Measurements from ENCODE around the gene TOR1AIP2. TPM values are rescaled to one million over a fixed set of nuclear protein-coding genes. Genes with fewer than 3 reads are reported as not detected.
A peak's percentile ranks its signal among the peaks of the same experiment; 100 is the strongest.

The TOR1AIP2 gene
- total and polyA plus RNA-seq, 2 of the 13 experiments (the other 11 are each of a cell fraction or from before 2014, with no cell fraction given) = 35.2 to 65.8 TPM

DNA sequence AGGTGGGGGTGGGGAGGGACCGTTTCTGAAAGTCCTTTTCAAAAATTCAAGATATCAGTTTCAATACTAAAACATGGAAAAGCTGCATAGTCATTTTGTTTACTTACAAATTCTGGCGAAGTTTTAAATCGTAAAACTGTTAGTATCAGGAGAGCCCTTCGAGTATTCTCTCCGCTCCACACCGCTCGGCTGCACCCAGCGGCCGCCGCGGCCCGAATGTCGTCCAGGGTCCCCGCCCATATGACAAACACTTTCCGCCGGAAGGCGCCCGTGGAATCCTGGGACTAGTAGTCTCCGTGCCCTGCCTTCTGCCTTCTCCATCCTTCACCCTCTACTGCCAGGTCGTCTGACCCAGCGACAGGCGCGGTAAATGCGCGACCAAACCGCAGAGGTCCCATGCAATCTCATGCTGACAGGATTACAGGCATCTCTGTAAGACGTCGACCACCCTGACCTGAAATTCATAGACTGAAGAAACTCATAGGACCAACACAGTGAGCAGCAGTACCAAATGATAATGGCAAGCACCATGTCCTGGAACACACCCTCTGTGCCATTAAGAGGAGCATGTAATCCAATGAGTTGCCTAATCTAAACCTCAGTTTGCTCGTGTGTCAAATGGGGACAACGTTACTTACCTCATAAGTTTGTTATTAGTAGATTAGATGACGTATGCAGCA lies at the start of gene TOR1AIP2 (continued):
- TF ChIP-seq MED13 (CRISPR knock-in tag; IDR thresholded peaks at IDR 0.05) = no peak
- TF ChIP-seq ZNF746 (CRISPR knock-in tag; IDR thresholded peaks at IDR 0.05) = no peak
- TF ChIP-seq RFX5 (IDR thresholded peaks at IDR 0.05; ENCODE audit: low read depth, low read length) = no peak
- TF ChIP-seq KAT8 (CRISPR knock-in tag; IDR thresholded peaks at IDR 0.05) = peak; percentile 85
- no peak for TF ChIP-seq ZBTB3 (CRISPR knock-in tag; IDR thresholded peaks at IDR 0.05; ENCODE audit: borderline replicate concordance, low read depth)
- TF ChIP-seq MAFF (IDR thresholded peaks at IDR 0.05; ENCODE audit: low read depth, low read length) = no peak
- TF ChIP-seq PCBP2 (optimal IDR thresholded peaks at IDR 0.05; ENCODE audit: low read depth, low read length, poor library complexity, severe bottlenecking) = no peak
- TF ChIP-seq, protein P1, sequence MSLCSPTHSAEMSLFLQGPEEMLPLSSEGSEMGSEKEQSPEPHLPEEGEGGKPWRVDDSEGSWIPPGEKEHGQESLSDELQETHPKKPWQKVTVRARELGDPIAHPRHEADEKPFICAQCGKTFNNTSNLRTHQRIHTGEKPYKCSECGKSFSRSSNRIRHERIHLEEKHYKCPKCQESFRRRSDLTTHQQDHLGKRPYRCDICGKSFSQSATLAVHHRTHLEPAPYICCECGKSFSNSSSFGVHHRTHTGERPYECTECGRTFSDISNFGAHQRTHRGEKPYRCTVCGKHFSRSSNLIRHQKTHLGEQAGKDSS (CRISPR knock-in tag; IDR thresholded peaks at IDR 0.05; ENCODE audit: borderline replicate concordance, low read depth) = no peak
- TF ChIP-seq TBX3 (IDR thresholded peaks at IDR 0.05; ENCODE audit: borderline replicate concordance) = no peak
- 0 out of 2 replicates have a peak, but pooled peaks have one; percentile 46 for TF ChIP-seq IRF9 (CRISPR knock-in tag; IDR thresholded peaks at IDR 0.05; ENCODE audit: borderline replicate concordance)
- TF ChIP-seq ZSCAN12 (CRISPR knock-in tag; IDR thresholded peaks at IDR 0.05) = no peak
- TF ChIP-seq, protein P2, sequence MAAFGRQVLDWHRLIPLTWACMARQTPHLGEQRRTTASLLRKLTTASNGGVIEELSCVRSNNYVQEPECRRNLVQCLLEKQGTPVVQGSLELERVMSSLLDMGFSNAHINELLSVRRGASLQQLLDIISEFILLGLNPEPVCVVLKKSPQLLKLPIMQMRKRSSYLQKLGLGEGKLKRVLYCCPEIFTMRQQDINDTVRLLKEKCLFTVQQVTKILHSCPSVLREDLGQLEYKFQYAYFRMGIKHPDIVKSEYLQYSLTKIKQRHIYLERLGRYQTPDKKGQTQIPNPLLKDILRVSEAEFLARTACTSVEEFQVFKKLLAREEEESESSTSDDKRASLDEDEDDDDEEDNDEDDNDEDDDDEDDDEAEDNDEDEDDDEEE (CRISPR knock-in tag; IDR thresholded peaks at IDR 0.05) = no peak
- TF ChIP-seq ZMYM4 (CRISPR knock-in tag; IDR thresholded peaks at IDR 0.05) = 0 out of 2 replicates have a peak, but pooled peaks have one; percentile 16
- TF ChIP-seq, protein P3, sequence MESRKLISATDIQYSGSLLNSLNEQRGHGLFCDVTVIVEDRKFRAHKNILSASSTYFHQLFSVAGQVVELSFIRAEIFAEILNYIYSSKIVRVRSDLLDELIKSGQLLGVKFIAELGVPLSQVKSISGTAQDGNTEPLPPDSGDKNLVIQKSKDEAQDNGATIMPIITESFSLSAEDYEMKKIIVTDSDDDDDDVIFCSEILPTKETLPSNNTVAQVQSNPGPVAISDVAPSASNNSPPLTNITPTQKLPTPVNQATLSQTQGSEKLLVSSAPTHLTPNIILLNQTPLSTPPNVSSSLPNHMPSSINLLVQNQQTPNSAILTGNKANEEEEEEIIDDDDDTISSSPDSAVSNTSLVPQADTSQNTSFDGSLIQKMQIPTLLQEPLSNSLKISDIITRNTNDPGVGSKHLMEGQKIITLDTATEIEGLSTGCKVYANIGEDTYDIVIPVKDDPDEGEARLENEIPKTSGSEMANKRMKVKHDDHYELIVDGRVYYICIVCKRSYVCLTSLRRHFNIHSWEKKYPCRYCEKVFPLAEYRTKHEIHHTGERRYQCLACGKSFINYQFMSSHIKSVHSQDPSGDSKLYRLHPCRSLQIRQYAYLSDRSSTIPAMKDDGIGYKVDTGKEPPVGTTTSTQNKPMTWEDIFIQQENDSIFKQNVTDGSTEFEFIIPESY (CRISPR knock-in tag; IDR thresholded peaks at IDR 0.05) = no peak
- TF ChIP-seq ZNF616 (CRISPR knock-in tag; IDR thresholded peaks at IDR 0.05; ENCODE audit: low read depth) = no peak
- no peak for TF ChIP-seq SALL2 (CRISPR knock-in tag; IDR thresholded peaks at IDR 0.05)
- TF ChIP-seq, protein P4, sequence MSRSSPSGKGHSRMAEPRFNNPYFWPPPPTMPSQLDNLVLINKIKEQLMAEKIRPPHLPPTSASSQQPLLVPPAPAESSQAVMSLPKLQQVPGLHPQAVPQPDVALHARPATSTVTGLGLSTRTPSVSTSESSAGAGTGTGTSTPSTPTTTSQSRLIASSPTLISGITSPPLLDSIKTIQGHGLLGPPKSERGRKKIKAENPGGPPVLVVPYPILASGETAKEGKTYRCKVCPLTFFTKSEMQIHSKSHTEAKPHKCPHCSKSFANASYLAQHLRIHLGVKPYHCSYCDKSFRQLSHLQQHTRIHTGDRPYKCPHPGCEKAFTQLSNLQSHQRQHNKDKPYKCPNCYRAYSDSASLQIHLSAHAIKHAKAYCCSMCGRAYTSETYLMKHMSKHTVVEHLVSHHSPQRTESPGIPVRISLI (CRISPR knock-in tag; IDR thresholded peaks at IDR 0.05; ENCODE audit: borderline replicate concordance) = no peak
- no peak for TF ChIP-seq ZXDC (CRISPR knock-in tag; IDR thresholded peaks at IDR 0.05)

Data from HepG2 (cell line).